GM10847 (cell line): ENCODE data around the gene SIK2.

Experiments
- POLR2A ChIP-seq: IDR thresholded peaks from 2 replicates; pipeline ENCODE4 v1.6.1; 2011; ENCODE audit not compliant: insufficient read length; ENCODE audit errors: extremely low read depth

The SIK2 gene

GRCh38 chr11:111572581-111572980 lies 29.7 kb upstream of the SIK2 start:
- TF ChIP-seq POLR2A: no peak

GRCh38 chr11:111573821-111574249 lies 28.4 kb upstream of the SIK2 start:
- TF ChIP-seq POLR2A: no peak

GRCh38 chr11:111574373-111575225 lies 27.6 kb upstream of the SIK2 start:
- TF ChIP-seq POLR2A: no peak

- TF ChIP-seq POLR2A: no peak
Measured at GRCh38 chr11:111575740-111576139, 26.5 kb upstream of the SIK2 start.

- no peak for TF ChIP-seq POLR2A
Measured at GRCh38 chr11:111577821-111578220, 24.4 kb upstream of the SIK2 start.

GRCh38 chr11:111581341-111581740 lies 20.9 kb upstream of the SIK2 start:
- TF ChIP-seq POLR2A: no peak

GRCh38 chr11:111582163-111582562 lies 20.1 kb upstream of the SIK2 start:
- TF ChIP-seq POLR2A: no peak

- TF ChIP-seq POLR2A: no peak
Measured at GRCh38 chr11:111582881-111583280, 19.4 kb upstream of the SIK2 start.

GRCh38 chr11:111585371-111585770 lies 16.9 kb upstream of the SIK2 start:
- TF ChIP-seq POLR2A: no peak

GRCh38 chr11:111586388-111586831 lies 15.8 kb upstream of the SIK2 start:
- no peak for TF ChIP-seq POLR2A

GRCh38 chr11:111589114-111589513 lies 13.1 kb upstream of the SIK2 start:
- no peak for TF ChIP-seq POLR2A

- TF ChIP-seq POLR2A: no peak
Measured at GRCh38 chr11:111589886-111590499, 12.3 kb upstream of the SIK2 start.

GRCh38 chr11:111591187-111591960 lies 10.9 kb upstream of the SIK2 start:
- TF ChIP-seq POLR2A: no peak

GRCh38 chr11:111592491-111592890 lies 9.8 kb upstream of the SIK2 start:
- no peak for TF ChIP-seq POLR2A

GRCh38 chr11:111596319-111596718 lies 5.9 kb upstream of the SIK2 start:
- no peak for TF ChIP-seq POLR2A

- no peak for TF ChIP-seq POLR2A
Measured at GRCh38 chr11:111598148-111598547, 4.1 kb upstream of the SIK2 start.
